G401 (cell line): ENCODE results near the gene RXRB. TPM values are rescaled to one million over a fixed set of nuclear protein-coding genes. Genes with fewer than 3 reads are reported as not detected.

Source experiments
- DNase-seq: peaks from one replicate; pipeline ENCODE4 v3.0.0-alpha.2; 2015; ENCODE audit warnings: low spot score
- in situ Hi-C: cut with HindIII; loops from 2 replicates; pipeline ENCODE4 v1.10.0; 2016; ENCODE audit warnings: low sequenced_read_pairs, mixed read lengths
- total RNA-seq: library from RNA; depleted of rRNA; stranded (reverse); fragments of >200 nt; shearing (Covaris generic); gene quantifications from 2 replicates; pipeline ENCODE4 v1.2.3, GENCODE V29; 2014

Gene RXRB
- total RNA-seq, 1 experiment from 2014 or later, result 11.5 TPM

DNA sequence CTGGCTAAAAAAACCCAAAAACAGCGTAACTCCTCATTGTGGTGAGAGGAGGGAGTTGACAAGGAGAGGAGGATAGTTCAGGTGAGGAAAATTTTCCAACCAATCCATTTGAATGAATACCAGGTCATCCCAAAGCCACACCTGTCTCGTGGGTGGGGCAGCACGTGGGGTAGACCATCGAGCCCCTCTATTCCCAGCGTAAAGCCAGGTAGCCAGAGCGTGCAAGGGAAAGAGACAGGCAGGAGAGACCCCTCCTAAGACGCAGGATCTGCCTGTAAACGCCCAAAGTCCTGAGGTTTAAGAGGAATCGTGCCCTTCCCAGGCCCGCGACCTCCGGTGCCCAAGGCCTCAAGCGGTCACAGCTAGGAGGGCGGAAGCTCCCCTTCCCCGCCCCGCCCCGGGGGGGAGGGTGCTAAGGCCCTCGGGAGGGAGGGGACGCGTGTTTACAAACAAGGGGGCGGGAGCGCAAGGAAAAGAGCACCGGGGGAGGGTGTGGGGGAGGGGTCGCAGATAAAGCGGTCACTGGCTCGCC is 712 bp downstream of the RXRB start:
- in situ Hi-C loops, result no loop called here
- no peak for DNase-seq

DNA sequence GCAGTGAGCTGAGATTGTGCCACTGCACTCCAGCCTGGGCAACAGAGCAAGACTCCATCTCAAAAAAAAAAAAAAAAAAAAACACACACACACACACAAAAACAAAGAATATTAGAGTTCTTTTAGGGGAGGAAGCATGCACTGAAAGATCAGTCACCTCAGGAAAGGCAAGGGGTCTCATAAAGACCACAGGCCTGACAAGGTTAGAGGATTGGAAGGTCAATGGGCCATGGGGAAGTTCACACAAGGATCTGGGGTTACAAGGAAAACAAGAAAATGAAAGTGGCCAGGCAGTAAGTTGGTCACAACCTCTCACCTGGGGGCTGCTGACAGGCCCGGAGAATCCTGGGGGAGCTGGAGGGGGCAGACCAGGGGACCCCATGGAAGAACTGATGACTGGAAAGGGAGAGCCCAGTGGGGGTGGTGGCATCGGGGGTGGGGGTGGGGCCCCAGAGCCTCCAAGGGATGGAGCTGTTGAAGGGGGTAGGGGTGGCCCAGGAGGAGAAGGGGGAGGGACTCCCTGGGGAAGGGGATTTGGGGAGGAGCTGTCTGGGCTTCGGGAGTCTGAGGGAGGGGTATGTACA is 1.5 kb downstream of the RXRB start:
- no peak for DNase-seq
- in situ Hi-C loops, result no loop called here

DNA sequence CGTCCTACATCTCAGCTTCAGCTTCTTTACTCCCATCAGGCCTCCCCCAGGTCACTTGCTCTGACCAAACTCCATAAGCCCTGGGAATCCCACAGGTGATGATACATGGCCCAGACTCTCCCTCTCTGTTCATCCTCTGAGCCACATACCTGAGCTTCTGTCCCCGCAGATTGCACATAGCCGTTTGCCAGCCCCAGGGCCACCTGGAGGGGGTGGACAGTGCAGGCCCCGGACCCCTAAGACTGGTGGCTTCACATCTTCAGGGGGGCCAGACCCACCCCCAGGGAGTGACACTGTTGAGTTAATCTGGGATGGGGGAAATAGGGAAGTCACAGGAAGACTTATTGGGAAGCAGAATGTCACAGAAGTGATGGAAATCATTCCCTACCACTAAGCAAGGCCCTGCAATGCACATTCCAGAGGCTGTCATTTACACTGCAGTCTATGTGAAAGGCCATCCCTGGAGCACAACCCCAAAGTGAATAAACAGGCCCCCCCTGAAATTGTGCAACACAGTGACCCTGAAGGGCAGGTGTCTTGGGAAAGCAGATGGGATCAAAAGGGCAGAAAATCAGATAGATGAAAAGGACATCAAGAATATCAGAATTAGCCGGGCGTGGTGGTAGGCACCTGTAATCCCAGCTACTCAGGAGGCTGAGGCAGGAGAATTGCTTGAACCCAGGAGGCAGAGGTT is 2.2 kb downstream of the RXRB start:
- DNase-seq, result no peak
- in situ Hi-C loops, result no loop called here

DNA sequence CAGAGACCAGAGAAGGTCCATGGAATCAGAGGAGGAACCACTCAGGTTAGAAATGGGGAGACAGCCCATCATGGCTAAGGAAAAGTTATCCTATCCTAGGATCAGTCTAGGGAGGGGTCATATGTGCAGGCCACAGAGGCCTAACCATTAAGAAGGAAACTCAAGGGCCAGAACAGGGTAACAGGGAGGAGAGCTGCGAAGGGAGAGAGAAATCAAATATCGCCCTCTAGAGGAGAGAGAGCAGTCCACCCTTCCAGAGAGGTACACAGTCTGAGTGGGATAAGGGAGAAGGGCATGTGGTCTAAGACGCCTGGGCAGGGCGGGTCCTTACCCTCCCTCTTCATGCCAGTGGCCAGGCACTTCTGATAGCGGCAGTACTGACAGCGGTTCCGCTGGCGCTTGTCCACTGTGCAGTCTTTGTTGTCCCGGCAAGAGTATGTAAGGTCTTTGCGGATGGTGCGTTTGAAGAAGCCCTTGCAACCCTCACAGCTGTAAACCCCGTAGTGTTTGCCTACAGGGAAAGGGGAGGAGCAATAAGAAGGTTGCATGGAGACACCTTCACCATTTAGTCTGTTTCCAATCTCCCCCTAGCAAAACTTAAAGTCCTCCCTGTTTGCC is 2.9 kb downstream of the RXRB start:
- in situ Hi-C loops, result no loop called here
- DNase-seq, result peak; percentile 74

DNA sequence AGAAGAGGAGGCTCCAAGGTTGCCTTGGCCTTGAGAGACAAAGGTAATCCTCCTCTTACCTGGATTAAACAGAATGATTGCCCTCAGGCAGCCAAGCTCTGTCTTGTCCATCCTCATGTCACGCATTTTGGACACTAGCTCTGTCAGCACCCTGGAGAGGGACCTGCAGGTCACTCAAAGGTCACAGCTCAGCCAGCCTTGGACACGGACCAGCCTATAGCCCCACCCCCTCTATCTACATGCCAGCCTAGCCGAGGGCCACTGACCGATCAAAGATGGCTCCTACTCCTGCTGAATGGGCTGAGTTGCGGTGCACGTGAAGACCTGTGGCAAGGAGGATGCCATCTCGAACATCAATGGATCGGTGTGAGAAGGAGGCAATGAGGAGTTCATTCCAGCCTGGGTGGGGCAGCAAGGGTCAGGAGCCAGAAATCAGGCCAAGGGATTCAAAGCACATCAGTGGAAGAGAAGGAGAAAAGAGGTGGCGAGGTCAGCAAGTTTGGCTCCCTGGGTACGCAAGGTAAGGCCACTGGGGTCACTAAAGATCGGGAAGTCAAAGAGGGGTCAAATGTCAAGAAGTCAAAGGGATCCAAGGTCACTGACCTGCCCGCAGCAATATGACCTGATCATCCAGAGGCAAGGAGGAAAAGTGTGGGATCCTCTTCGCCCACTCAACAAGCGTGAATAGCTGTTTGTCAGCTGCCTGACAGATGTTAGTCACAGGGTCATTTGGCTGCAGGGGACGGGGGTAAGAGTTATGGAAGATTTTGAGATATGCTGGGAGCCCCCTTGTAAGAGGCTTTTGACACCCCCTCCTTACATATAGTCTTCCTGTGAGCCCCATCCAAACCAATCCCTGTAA is 4.9 kb downstream of the RXRB start:
- in situ Hi-C loops, result no loop called here

DNA sequence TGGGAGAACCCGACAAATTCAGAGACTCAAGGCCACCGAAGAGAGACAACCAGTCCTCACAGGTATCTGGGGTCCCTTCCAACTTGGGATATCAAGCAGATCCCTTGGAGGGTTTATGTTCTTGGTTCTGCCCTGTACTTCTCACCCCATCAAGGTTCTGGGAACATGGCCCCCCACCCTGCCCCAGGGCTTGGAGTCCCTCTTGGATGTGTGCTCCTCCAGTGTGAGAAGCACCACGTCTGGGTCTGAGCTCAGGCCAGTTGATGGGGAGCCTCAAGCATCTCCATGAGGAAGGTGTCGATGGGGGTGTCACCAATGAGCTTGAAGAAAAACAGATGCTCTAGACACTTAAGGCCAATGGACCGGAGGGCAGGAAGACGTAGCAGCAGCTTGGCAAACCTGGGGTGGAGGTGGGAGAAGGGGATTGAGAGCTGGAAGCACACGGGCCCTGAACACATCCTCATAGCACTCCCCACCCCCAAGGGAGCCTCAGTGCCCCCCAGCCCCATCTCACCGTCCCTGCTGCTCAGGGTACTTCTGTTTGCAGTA is 6.0 kb downstream of the RXRB start:
- in situ Hi-C loops, result no loop called here
- DNase-seq, result no peak

More for the DNA sequence above, 4.9 kb downstream of the RXRB start:
- DNase-seq, result no peak

DNA sequence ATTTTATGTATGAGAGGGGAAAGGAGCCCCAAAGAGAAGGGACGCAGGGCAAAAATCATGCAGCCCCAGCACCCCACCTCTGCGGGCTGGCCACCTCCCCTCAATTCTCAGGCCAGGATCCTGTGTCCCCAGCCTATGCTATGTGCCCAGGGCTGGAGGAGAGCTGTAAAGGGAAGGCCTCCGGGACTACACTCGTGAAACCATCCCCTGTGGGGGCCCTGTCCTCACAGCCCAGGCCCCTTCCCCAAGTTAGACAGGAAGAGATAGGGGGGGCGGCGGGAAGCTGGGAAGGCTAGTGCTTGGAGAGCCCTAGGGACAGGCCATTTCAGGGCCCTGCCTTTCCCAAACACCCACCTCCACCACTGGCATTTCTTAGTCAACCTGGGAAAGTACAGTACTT is 6.8 kb downstream of the RXRB start:
- in situ Hi-C loops, result no loop called here
- DNase-seq, result no peak

DNA sequence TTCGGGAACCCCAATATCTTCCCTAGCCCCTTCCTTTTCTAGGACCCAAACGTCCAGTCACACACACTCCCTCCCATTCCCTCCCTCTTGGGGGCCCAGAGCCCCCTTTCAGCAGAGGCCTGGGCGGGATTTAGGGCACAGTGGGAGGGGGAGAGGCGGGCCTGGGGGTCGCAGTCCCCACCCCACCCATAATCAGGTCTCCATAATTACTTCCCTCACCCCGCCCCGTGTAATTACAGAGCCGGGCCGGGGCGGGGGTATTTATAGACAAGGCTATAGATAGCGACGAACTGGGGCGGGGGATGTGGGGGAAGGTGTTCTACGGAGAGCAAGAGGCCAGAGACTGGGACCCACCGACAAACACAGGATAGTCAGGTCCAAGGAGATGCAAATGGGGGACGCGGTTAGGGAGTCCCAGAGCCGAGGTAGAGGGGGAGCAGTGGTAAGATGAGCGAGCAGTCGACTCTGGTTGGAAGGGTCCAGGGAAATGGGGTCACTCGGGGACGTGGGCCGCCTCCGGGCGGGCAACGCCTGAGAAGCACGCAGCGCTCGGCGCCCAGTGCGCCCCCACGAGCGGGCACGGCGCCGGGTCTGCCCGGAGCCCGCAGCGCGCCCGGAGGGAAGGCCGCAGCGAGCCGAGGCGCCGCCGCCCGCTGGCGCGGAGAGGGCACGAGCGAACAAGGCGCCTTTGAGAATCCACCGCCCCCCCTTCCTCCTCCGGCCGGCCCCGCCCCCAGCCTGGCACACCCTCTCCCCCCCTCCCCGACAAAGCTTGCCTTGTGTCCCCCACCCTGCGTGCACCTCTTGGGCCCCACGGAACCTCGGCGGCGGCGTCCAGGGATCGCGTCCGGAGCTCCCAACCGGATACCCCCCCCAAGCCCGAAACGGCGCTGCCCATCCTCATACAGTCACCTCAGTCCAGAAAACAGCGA is 7.5 kb downstream of the RXRB start:
- DNase-seq, result peak; percentile 27
- in situ Hi-C loops, result no loop called here

DNA sequence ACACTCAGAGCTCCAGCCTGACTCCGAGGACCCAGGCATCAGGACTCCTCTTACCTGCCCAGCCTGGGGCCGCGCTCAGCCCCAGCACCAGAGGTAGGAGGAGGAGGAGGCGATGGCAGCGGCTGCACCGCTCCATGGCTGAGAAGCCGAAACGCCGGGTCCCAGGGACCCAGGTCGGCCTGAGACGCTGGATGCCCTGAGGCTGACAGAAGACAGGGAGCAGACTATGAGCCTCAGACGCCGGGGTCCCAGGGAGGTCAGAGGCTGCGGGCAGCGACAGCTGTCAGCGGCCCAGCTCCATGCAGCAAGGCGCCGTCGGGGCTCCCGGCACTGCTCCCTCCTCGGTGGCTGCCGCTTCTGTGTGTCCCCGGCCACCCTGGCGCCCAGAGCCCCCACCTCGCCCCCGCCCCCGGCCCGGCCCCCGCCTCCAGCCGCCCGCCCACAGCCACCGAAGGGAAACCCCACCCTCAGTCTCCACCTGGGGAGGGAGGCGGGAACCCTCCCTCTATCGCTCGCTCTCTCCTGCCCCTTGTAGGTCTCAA is 8.3 kb downstream of the RXRB start, which contains the start of gene COL11A2:
Gene COL11A2, minus strand, starts transcription at position 363 of the 542 bp plus-strand sequence. Its CDS starts 227 bp downstream, at position 136.
- in situ Hi-C loops, result no loop called here
- no peak for DNase-seq

DNA sequence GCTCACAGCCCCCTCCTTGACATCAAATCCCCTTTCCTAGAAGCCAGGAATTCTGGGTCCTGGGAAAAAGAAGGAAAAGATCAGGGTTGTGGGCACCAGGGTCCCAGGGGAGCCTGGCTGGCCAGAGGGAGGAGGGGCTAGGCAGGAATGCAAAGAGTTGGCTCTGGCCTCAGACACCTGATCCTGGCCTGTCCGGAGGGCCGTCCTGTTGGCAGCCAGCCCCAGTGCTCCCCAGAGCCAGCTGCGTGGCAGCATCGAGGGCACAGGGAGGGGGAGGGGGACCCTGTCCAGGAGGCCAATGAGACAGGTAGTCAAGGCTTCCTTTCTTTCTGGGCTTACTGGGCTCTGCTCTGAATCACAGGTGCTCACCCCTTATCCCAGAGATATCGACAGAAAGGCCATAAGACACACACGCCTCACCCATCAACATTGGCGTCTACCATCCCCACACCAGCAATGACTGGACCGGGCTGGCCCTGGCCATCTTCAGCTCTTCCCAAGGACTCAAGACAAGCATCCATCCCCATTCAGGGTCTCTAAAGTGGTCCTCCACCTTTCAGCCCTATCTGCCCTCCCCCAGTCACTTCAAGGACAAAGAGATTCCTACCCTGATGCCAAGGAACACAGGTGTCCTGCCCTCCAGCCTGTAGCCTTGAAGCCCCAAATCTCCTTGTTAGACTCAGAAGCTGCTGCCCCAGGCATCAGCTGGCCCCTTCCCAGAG is 8.9 kb downstream of the RXRB start:
- in situ Hi-C loops, result no loop called here

DNA sequence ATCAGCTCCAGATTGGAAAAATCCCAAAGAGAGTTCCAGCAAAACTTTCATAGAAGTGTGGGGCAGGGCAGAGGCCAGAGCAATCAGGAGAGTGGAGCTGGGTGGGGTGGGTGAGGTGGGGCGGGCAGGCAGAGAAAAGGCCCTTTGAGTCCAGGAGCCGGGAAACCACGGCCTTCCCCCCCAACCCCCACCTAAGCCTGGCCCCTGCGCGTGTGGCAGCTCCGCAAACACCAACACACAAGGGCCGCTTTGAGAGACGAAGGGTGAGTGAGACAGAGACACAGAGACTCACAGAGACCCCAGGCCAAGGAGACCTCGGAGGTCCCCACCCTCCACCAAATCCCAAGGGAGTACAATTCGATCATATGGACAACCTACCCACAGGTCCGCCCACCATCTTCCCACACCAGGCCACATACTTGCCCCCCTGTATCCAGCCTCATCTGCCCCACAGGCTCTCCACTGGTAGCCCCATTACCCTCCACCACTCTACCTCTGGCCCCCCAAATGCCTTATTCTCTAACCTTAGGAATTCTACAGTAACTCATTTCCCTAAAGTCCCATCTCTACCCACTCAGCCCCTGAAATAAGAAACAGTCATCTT is 9.9 kb downstream of the RXRB start:
- no peak for DNase-seq
- in situ Hi-C loops, result no loop called here

More for the DNA sequence above, 8.9 kb downstream of the RXRB start:
- no peak for DNase-seq

DNA sequence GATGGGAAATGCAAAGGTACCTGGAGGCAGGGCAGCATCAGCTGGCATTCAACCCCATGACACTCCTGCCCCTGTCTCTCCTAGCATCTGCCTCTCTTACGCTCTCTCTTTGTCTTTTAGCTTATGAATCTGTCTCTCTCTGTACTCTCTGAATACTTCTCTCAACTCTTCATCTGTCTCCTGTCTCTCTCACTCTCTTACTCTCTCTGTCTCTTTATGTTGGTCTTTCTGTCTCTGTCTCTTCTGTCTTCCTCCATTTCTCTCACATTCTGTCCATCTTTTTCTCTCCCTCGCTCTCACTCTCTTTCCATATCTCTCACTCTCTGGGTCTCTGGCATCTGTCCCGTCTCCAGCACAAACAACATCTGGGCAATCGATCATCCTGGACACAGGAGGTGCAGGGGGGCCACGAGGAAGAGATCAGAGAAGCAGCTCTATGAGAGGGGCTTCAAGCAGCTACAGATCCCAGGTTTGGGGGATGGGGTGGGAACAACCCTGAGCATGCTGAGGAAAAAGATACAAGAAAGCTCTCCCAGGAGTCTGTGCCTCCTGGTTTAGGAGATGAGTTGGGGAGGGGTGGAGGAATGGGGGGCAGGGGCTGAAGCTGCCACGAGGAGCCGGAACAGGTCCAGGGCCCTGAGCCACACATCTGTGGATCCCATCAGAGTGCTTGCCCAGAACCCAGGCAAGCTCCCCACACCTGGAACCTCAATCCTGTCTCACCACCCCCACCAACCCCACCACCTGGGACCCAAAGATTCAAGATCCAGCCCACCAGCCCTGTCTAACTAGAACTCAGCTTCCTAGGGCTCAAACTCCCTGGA is 10.6 kb downstream of the RXRB start:
- in situ Hi-C loops, result no loop called here
- no peak for DNase-seq

DNA sequence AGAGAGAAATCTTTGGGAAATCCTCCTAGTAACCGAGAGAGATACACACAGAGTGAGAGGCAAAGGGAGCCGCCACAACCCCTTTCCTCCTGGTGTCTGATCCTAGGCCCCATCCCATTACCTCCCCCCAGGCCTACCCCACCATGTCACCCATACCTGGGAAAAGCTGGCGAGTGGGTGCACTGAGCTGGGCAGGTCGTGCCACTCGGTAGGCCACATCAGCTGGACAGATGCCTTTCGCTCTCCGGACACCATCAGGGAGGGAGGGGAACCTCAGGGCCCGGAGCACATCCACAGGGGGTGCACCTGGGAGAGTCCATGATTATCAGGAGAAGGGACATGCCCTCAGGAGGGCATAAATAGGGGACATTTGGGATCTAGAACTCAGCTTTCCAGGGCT is 11.3 kb downstream of the RXRB start:
- in situ Hi-C loops, result no loop called here
- no peak for DNase-seq

DNA sequence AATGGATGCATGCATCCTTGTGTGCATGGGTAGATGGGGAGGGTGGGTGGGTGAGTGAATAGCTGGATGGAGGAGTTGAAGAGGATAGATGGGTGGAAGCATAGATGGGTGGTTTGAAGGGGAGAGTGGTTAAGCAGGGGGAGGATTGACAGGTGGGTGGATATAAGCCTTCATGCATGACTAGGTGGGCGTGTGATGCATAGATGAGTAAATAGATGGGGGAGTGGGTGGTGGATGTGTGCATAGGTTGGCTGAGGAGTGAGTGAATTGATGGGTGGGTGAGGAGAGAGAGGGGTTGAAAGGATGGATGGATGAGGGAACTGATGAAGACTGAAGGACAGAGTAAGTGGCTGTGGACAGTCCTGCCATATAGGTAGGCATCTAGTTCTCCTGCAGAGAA is 12.7 kb downstream of the RXRB start:
- in situ Hi-C loops, result no loop called here

DNA sequence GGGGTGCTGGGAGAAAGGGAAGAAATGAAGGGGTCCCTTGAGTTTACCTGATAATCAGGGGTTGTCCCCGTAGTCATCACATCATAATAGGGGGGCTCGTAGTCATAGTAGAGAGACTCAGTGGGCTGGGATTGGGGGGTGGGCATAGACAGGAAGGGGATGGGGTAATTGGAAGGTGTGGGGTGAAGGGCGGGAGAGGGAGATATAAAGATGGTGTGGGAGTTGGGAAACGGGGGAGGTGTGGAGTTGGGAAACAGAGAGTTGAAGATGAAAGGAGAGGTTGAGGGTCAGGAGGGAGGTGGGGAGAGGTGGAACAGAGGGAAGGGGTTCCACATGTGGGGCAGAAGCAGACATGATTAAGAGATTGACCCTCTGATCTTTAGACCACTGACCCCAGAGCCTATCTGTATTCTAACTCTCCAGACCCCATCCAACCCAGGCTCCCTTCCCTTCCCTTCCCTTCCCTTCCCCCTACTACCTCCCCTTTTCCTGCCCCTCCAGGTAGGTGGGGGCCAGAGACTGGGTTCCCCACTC is 14.7 kb downstream of the RXRB start:
- in situ Hi-C loops, result no loop called here
- no peak for DNase-seq

More for the DNA sequence above, 12.7 kb downstream of the RXRB start:
- no peak for DNase-seq

DNA sequence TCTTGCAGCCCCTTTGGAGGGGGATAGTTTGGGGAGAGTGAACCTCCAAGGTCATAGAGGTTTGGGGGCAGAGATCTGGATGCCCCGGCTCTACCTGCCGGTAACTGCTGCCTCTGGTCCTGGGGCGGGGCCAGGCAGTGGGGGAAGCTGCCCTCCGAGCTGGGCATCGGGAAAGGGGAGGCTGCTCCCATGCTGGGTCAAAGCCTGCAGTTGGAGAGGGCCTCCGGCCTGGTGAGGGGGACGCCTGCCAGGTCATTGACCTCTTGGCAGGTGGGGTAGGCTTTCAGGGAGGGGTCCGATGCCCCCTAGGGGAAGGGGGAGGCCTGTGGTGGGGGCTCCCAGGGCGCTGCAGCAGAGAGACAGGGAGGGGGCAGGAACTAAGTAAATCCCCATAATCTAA is 15.3 kb downstream of the RXRB start:
- in situ Hi-C loops, result no loop called here
- no peak for DNase-seq
